ENCODE results near the gene SHKBP1.

- TF ChIP-seq POLR2AphosphoS5 (IDR thresholded peaks at IDR 0.05; ENCODE audit: insufficient read depth in 1 of 2, low read depth in 1 of 2), result no peak
- TF ChIP-seq POLR2A (IDR thresholded peaks at IDR 0.05), result no peak
- TF ChIP-seq CTCF (IDR thresholded peaks at IDR 0.05), result no peak
Observed at GRCh38 chr19:40561947-40562346, 14.7 kb upstream of the SHKBP1 start.
